ENCODE measurements around the gene PSPN. TPM values are rescaled to one million over a fixed set of nuclear protein-coding genes. Genes with fewer than 3 reads are reported as not detected.
"Not testable (repeated sequence)": the region's sequence is repeated elsewhere in the genome, so short reads cannot be mapped to it uniquely, and the experiment has no call there.

PSPN gene
- total and polyA plus RNA-seq, 2 experiments from 2014 or later: 0.22 to 0.75 TPM

DNA sequence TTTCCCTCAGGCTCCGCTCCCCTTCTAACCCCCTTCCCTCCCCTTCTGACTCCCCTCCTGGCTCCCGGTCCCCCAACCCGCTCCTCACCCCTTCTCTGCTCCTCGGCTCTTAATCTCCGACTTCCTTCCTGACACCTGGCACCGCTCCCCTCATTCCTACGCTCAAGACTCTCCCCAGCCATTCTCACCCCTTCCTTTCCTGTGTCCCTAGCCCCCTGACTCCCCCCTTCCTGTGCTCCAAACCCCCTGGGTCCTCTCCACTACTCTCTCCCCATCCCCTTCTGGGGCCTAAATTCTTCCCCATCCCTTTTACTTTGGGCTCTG, 13.7 kb downstream of the PSPN start:
- Histone ChIP-seq H3K27ac (peak overlapping the region; percentile 13; the same call in 1 of the 2 replicates), H3K4me2 (ENCODE audit: unreplicated experiment) (peak overlapping the region; percentile 86), H3K9ac (peak overlapping the region; percentile 83), H3K9me3 (ENCODE audit: low read depth) (no peaks in the 10 kb centered on the region), H3K4me1 (ENCODE audit: insufficient read depth) (no peaks in the 10 kb centered on the region), H4K20me1 (ENCODE audit: insufficient read depth) (no peaks in the 10 kb centered on the region), H2AFZ (peak overlapping the region; percentile 86), H3K9me2 (ENCODE audit: insufficient read depth) (no peaks in the 10 kb centered on the region), H3K4me3 (peak overlapping the region; percentile 78), H3K27me3 (replicated peaks; ENCODE audit: insufficient read depth) (no peaks in the 10 kb centered on the region), H3K79me2 (ENCODE audit: insufficient read depth) (peaks cover 26% of the 10 kb centered on the region), H3F3A (ENCODE audit: insufficient read depth) (no peaks in the 10 kb centered on the region), H3K36me3 (ENCODE audit: low read depth) (peaks cover 3% of the 10 kb centered on the region; the same call in 1 of the 2 replicates)
- 0% methylated on average over 7 of the region's 7 CpGs; no CpG with 5 or more reads in 1 of the 2 experiments for WGBS, 2 experiments (ENCODE audit: low coverage in 1 of 2, low lambda C conversion rate in 2 of 2, missing lambda C conversion rate in 2 of 2)
- in situ Hi-C loops (cut with MboI): no loop called here
- DNase-seq: peak; percentile 30
- TF ChIP-seq EZH2phosphoT487 (IDR thresholded peaks at IDR 0.05; ENCODE audit: insufficient read depth, low read depth) (no peak), EZH2 (IDR thresholded peaks at IDR 0.05; ENCODE audit: insufficient read depth, poor library complexity, severe bottlenecking) (no peak)

GRCh38 chr19:6360857-6361216, 14.9 kb downstream of the PSPN start:
- not testable (repeated sequence) for H3K36me3 ChIP-seq (ENCODE audit: low read depth)

DNA sequence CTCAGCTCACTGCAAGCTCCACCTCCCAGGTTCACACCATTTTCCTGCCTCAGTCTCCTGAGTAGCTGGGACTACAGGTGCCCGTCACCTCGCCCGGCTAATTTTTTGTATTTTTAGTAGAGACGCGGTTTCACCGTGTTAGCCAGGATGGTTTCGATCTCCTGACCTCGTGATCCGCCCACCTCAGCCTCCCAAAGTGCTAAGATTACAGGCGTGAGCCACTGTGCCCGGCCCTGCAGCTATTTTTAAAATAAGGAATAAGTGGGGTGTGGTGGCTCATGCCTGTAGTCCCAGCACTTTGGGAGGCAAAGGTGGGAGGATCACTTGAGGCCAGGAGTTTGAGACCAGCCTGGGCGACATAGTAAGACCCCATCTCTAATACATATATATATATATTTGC, 15.3 kb downstream of the PSPN start:
- H4K20me1 ChIP-seq (ENCODE audit: insufficient read depth); H3K27ac ChIP-seq; H3K4me3 ChIP-seq; H2AFZ ChIP-seq; H3F3A ChIP-seq (ENCODE audit: insufficient read depth); H3K27me3 ChIP-seq (replicated peaks; ENCODE audit: insufficient read depth); H3K9me2 ChIP-seq (ENCODE audit: insufficient read depth); H3K9me3 ChIP-seq (ENCODE audit: low read depth); DNase-seq; H3K4me2 ChIP-seq (ENCODE audit: unreplicated experiment); H3K36me3 ChIP-seq (ENCODE audit: low read depth); H3K9ac ChIP-seq; in situ Hi-C loops (cut with MboI); H3K4me1 ChIP-seq (ENCODE audit: insufficient read depth): not testable (repeated sequence)
- 92% methylated on average over 12 of the region's 12 CpGs for WGBS, 2 experiments (ENCODE audit: low coverage in 1 of 2, low lambda C conversion rate in 2 of 2, missing lambda C conversion rate in 2 of 2)
- H3K79me2 ChIP-seq (ENCODE audit: insufficient read depth): peaks cover 26% of the 10 kb centered on the region

More at GRCh38 chr19:6360857-6361216, 14.9 kb downstream of the PSPN start:
- Histone ChIP-seq H3K79me2 (ENCODE audit: insufficient read depth) (peaks cover 26% of the 10 kb centered on the region), H3K4me3 (peak overlapping the region; percentile 78), H2AFZ (peak overlapping the region; percentile 86; the same call in 1 of the 2 replicates), H3K9ac (peak overlapping the region; percentile 83)
- H3K9me3 ChIP-seq (ENCODE audit: low read depth); H3K9me2 ChIP-seq (ENCODE audit: insufficient read depth); H3F3A ChIP-seq (ENCODE audit: insufficient read depth); H3K4me2 ChIP-seq (ENCODE audit: unreplicated experiment); H3K27me3 ChIP-seq (replicated peaks; ENCODE audit: insufficient read depth); H3K4me1 ChIP-seq (ENCODE audit: insufficient read depth); DNase-seq; H4K20me1 ChIP-seq (ENCODE audit: insufficient read depth); H3K27ac ChIP-seq; in situ Hi-C loops (cut with MboI): not testable (repeated sequence)
- 86 to 87% methylated on average over 10 of the region's 10 CpGs for WGBS, 2 experiments (ENCODE audit: low coverage in 1 of 2, low lambda C conversion rate in 2 of 2, missing lambda C conversion rate in 2 of 2)

GRCh38 chr19:6359568-6360341, 16.0 kb downstream of the PSPN start:
- no peak overlapping the region for H3K4me3 ChIP-seq
- no peak for DNase-seq
- TF ChIP-seq EZH2 (IDR thresholded peaks at IDR 0.05; ENCODE audit: insufficient read depth, poor library complexity, severe bottlenecking) (no peak), EZH2phosphoT487 (IDR thresholded peaks at IDR 0.05; ENCODE audit: insufficient read depth, low read depth) (no peak)
- H3F3A ChIP-seq (ENCODE audit: insufficient read depth): no peaks in the 10 kb centered on the region
- no peaks in the 10 kb centered on the region for H3K4me1 ChIP-seq (ENCODE audit: insufficient read depth)
- 81 to 82% methylated on average over 5 of the region's 5 CpGs for WGBS, 2 experiments (ENCODE audit: low coverage in 1 of 2, low lambda C conversion rate in 2 of 2, missing lambda C conversion rate in 2 of 2)
- H3K9ac ChIP-seq: no peak overlapping the region
- no peaks in the 10 kb centered on the region for H3K9me2 ChIP-seq (ENCODE audit: insufficient read depth)
- H2AFZ ChIP-seq: no peak overlapping the region
- in situ Hi-C loops (cut with MboI): no loop called here
- H3K27me3 ChIP-seq (replicated peaks; ENCODE audit: insufficient read depth): no peaks in the 10 kb centered on the region
- no peak overlapping the region for H3K27ac ChIP-seq
- H3K36me3 ChIP-seq (ENCODE audit: low read depth): no peaks in the 10 kb centered on the region
- H4K20me1 ChIP-seq (ENCODE audit: insufficient read depth): no peaks in the 10 kb centered on the region
- H3K79me2 ChIP-seq (ENCODE audit: insufficient read depth): peaks cover 26% of the 10 kb centered on the region
- H3K9me3 ChIP-seq (ENCODE audit: low read depth): no peaks in the 10 kb centered on the region
- no peak overlapping the region for H3K4me2 ChIP-seq (ENCODE audit: unreplicated experiment)

GRCh38 chr19:6358003-6358402, 17.7 kb downstream of the PSPN start:
- peaks cover 14% of the 10 kb centered on the region for H3K79me2 ChIP-seq (ENCODE audit: insufficient read depth)
- no peaks in the 10 kb centered on the region for H3K36me3 ChIP-seq (ENCODE audit: low read depth)
- H2AFZ ChIP-seq: no peak overlapping the region
- DNase-seq: no peak
- H3K27ac ChIP-seq: no peak overlapping the region
- TF ChIP-seq EZH2 (IDR thresholded peaks at IDR 0.05; ENCODE audit: insufficient read depth, poor library complexity, severe bottlenecking) (no peak), EZH2phosphoT487 (IDR thresholded peaks at IDR 0.05; ENCODE audit: insufficient read depth, low read depth) (no peak)
- H4K20me1 ChIP-seq (ENCODE audit: insufficient read depth): no peaks in the 10 kb centered on the region
- H3K4me1 ChIP-seq (ENCODE audit: insufficient read depth): no peaks in the 10 kb centered on the region
- no peaks in the 10 kb centered on the region for H3K9me3 ChIP-seq (ENCODE audit: low read depth)
- no peak overlapping the region for H3K9ac ChIP-seq
- peaks cover 3% of the 10 kb centered on the region; the same call in 1 of the 2 replicates for H3F3A ChIP-seq (ENCODE audit: insufficient read depth)
- no peaks in the 10 kb centered on the region for H3K27me3 ChIP-seq (replicated peaks; ENCODE audit: insufficient read depth)
- H3K9me2 ChIP-seq (ENCODE audit: insufficient read depth): no peaks in the 10 kb centered on the region
- 47 to 52% methylated on average over 9 of the region's 9 CpGs for WGBS, 2 experiments (ENCODE audit: low coverage in 1 of 2, low lambda C conversion rate in 2 of 2, missing lambda C conversion rate in 2 of 2)
- H3K4me3 ChIP-seq: no peak overlapping the region
- in situ Hi-C loops (cut with MboI): no loop called here
- H3K4me2 ChIP-seq (ENCODE audit: unreplicated experiment): no peak overlapping the region

Data from GM23248 (cell line).